ENCODE data around the gene TRA2A. TPM values are rescaled to one million over a fixed set of nuclear protein-coding genes. Genes with fewer than 3 reads are reported as not detected.

The TRA2A gene
- 120 and 132 TPM in 2 replicates for total RNA-seq
- long read RNA-seq, transcript TRA2A-201 (8 exons, 1,845 nt): major isoform, 93 of 129 reads
- long read RNA-seq, partial matches to known transcripts: 4 of 129 reads
- long read RNA-seq, other reads (novel, unspliced or antisense): 30 of 129 reads

- H3K27me3 Mint-ChIP-seq (ENCODE audit: low read depth): no peaks in the 10 kb centered on the region
- no peaks in the 10 kb centered on the region for H3K9me3 Mint-ChIP-seq
- H3K27ac Mint-ChIP-seq (ENCODE audit: unreplicated experiment): peak within 1 kb of the TSS; percentile 100
- H3K4me1 Mint-ChIP-seq: peaks cover 38% of the 10 kb centered on the region
- peak within 1 kb of the TSS; percentile 99 for H3K4me3 Mint-ChIP-seq
- DNase-seq (ENCODE audit: low read depth, low spot score): peak; percentile 95
- peaks cover 3% of the 10 kb centered on the region for H3K36me3 Mint-ChIP-seq (ENCODE audit: low read depth)
- TF ChIP-seq CTCF (conservative IDR thresholded peaks at IDR 0.05): no peak
Observed at GRCh38 chr7:23531794-23532489, at the start of gene TRA2A. TRA2A (minus strand) TSS chr7:23531981; CDS start chr7:23531824, 157 bp downstream.

GRCh38 chr7:23570592-23571200, 38.9 kb upstream of the TRA2A start:
- TF ChIP-seq CTCF (conservative IDR thresholded peaks at IDR 0.05): peak; percentile 92
- Mint-ChIP-seq H3K27me3 (ENCODE audit: low read depth) (no peaks in the 10 kb centered on the region), H3K36me3 (ENCODE audit: low read depth) (no peaks in the 10 kb centered on the region), H3K9me3 (no peaks in the 10 kb centered on the region), H3K4me3 (no peak overlapping the region), H3K27ac (ENCODE audit: unreplicated experiment) (peak overlapping the region; percentile 19), H3K4me1 (no peaks in the 10 kb centered on the region)
- peak; percentile 72 for DNase-seq (ENCODE audit: low read depth, low spot score)

- Mint-ChIP-seq H3K36me3 (ENCODE audit: low read depth) (no peaks in the 10 kb centered on the region), H3K4me1 (no peaks in the 10 kb centered on the region), H3K9me3 (no peaks in the 10 kb centered on the region), H3K4me3 (no peak overlapping the region), H3K27me3 (ENCODE audit: low read depth) (peaks cover 2% of the 10 kb centered on the region), H3K27ac (ENCODE audit: unreplicated experiment) (no peak overlapping the region)
- no peak for TF ChIP-seq CTCF (conservative IDR thresholded peaks at IDR 0.05)
- DNase-seq (ENCODE audit: low read depth, low spot score): no peak
Observed at GRCh38 chr7:23558303-23558702, 26.5 kb upstream of the TRA2A start.

GRCh38 chr7:23547662-23548061, 15.9 kb upstream of the TRA2A start:
- no peaks in the 10 kb centered on the region for H3K27me3 Mint-ChIP-seq (ENCODE audit: low read depth)
- H3K4me1 Mint-ChIP-seq: peaks cover 5% of the 10 kb centered on the region
- no peak overlapping the region for H3K27ac Mint-ChIP-seq (ENCODE audit: unreplicated experiment)
- no peak for DNase-seq (ENCODE audit: low read depth, low spot score)
- H3K9me3 Mint-ChIP-seq: no peaks in the 10 kb centered on the region
- H3K4me3 Mint-ChIP-seq: no peak overlapping the region
- no peak for TF ChIP-seq CTCF (conservative IDR thresholded peaks at IDR 0.05)
- H3K36me3 Mint-ChIP-seq (ENCODE audit: low read depth): no peaks in the 10 kb centered on the region

GRCh38 chr7:23546897-23547572, 15.3 kb upstream of the TRA2A start:
- Mint-ChIP-seq H3K4me3 (no peak overlapping the region), H3K9me3 (no peaks in the 10 kb centered on the region), H3K4me1 (peaks cover 5% of the 10 kb centered on the region), H3K27ac (ENCODE audit: unreplicated experiment) (no peak overlapping the region), H3K36me3 (ENCODE audit: low read depth) (no peaks in the 10 kb centered on the region), H3K27me3 (ENCODE audit: low read depth) (no peaks in the 10 kb centered on the region)
- DNase-seq (ENCODE audit: low read depth, low spot score): peak; percentile 75
- peak; percentile 98 for TF ChIP-seq CTCF (conservative IDR thresholded peaks at IDR 0.05)

All from neural crest cell (in vitro differentiated cells).